ENCODE results near the gene NTN4. TPM values are rescaled to one million over a fixed set of nuclear protein-coding genes. Genes with fewer than 3 reads are reported as not detected.

NTN4 gene
- total RNA-seq, 3 donors from 2014 or later = 0.13 to 0.16 (median 0.16) TPM

DNA sequence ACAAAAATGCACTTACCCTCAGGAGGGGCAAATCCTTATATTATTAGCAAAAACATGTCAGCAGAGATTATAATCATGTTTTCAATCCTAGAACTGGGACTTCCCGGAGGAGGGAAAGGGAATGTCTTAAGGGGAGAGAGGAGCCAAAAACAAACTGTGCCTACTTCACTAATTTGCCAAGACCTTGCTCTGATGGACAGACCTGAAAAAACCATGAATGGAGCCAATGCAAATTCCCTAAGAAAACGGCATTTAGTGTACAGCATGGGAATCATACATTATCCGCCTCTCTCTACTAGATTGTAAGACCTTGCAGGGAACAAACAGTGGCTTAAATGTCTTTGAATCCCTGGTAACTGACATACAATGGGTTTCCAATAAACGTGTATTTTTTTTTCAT, 70.4 kb downstream of the NTN4 start:
- H3K9me3 Mint-ChIP-seq = no peaks in the 10 kb centered on the region
- no peak overlapping the region for H3K4me3 Mint-ChIP-seq
- no peak for ATAC-seq
- H3K36me3 Mint-ChIP-seq (ENCODE audit: insufficient read depth) = no peaks in the 10 kb centered on the region
- no peaks in the 10 kb centered on the region for H3K27me3 Mint-ChIP-seq (ENCODE audit: low read depth)
- no peaks in the 10 kb centered on the region for H3K4me1 Mint-ChIP-seq (ENCODE audit: low read depth)
- DNase-seq = no peak

DNA sequence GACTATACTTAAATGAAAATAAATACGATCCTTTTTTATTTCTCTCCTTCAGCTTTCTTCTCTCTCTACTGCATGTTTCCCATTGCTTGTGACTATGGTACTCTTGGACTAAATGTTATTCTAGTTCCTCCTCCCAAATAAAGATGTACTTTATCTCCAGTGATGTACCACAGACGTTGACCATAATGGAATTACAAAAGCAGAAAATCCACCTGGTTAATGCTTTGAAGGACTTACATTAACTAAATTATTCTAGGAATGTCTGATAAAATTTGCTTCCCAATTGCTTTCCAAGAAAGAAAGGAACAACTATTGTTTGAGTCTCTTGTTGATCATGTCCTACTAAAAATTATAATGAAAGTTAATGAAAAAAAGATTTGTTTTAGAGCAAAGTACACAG, 71.8 kb downstream of the NTN4 start:
- H3K36me3 Mint-ChIP-seq (ENCODE audit: insufficient read depth) = no peaks in the 10 kb centered on the region
- no peak for DNase-seq
- no peaks in the 10 kb centered on the region for H3K4me1 Mint-ChIP-seq (ENCODE audit: low read depth)
- H3K27me3 Mint-ChIP-seq (ENCODE audit: low read depth) = no peaks in the 10 kb centered on the region
- no peaks in the 10 kb centered on the region for H3K9me3 Mint-ChIP-seq
- no peak overlapping the region for H3K4me3 Mint-ChIP-seq
- ATAC-seq = no peak

DNA sequence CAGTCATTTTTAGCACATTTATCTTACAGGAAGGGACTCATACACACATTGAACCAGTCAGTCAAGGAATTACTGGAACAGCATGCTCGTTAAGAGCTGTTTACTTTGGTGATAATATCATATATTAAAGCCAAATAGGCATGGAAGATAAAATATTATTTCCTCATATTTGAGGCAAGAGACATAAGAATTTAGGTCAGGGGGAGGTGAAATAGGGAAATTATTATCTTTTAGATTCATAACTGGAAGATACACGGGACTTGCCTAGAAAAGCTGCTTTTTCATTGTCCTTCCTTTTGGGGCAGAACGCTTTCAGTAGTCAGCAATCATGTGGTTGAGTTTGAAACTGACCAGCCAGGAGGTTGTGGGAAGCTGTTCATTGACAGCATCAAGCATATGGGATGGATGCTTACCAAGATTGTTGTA, 72.5 kb downstream of the NTN4 start:
- ATAC-seq (no peak), DNase-seq (no peak)
- Mint-ChIP-seq H3K9me3 (no peaks in the 10 kb centered on the region), H3K27me3 (ENCODE audit: low read depth) (no peaks in the 10 kb centered on the region), H3K4me3 (no peak overlapping the region), H3K4me1 (ENCODE audit: low read depth) (no peaks in the 10 kb centered on the region), H3K36me3 (ENCODE audit: insufficient read depth) (no peaks in the 10 kb centered on the region)

DNA sequence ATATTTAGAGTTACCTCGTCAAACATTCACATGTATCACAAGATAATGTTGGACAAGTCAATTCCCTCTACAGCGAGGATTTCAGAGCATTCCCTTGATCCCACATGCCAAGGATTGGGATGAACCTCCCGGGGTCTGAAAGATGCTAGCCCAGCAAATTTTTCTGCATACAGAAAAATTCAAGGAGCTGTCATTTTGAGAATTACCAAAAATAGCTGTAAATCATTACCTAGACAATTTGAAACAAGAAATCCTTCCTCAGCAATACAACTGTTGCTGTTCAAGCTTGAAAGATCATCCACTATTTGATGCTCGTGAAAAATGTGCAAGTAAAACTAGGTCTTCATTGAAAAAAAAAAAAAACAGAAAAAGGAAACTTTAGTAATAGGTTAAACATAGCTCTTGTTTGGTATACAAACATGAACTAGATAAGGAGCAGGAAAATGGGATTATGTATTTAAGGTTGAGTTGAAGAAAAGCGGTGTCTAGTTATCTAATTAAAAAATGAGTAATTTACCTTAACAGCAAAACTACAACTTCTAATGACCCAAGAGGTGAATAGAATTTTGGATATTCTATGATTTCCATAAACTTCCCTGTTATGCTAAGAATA, 73.1 kb downstream of the NTN4 start:
- no peaks in the 10 kb centered on the region for H3K27me3 Mint-ChIP-seq (ENCODE audit: low read depth)
- no peaks in the 10 kb centered on the region for H3K4me1 Mint-ChIP-seq (ENCODE audit: low read depth)
- no peaks in the 10 kb centered on the region for H3K36me3 Mint-ChIP-seq (ENCODE audit: insufficient read depth)
- ATAC-seq (no peak), DNase-seq (no peak)
- H3K9me3 Mint-ChIP-seq = no peaks in the 10 kb centered on the region
- H3K4me3 Mint-ChIP-seq = no peak overlapping the region

DNA sequence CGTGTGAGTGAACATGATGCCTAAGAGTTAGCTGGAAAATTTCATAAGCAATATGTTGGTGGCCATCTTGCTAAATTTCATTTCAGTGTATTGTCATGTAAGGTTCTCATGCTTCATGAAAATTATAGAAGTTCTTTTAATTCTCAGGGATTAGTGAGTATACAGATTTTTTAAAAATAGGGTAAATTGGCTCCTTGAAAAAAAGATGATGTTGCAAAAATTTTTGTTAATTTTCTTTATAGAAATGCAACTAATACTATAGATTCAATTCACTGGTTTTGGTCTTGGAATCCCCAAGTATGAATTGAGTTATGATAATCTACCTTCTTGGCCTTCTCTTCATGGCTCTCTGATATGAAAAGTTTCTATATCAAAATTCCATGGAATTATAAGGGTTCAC, 75.4 kb downstream of the NTN4 start:
- ATAC-seq (no peak), DNase-seq (no peak)
- H3K4me1 Mint-ChIP-seq (ENCODE audit: low read depth) = no peaks in the 10 kb centered on the region
- no peaks in the 10 kb centered on the region for H3K36me3 Mint-ChIP-seq (ENCODE audit: insufficient read depth)
- H3K9me3 Mint-ChIP-seq = no peaks in the 10 kb centered on the region
- H3K4me3 Mint-ChIP-seq = no peak overlapping the region
- H3K27me3 Mint-ChIP-seq (ENCODE audit: low read depth) = no peaks in the 10 kb centered on the region

DNA sequence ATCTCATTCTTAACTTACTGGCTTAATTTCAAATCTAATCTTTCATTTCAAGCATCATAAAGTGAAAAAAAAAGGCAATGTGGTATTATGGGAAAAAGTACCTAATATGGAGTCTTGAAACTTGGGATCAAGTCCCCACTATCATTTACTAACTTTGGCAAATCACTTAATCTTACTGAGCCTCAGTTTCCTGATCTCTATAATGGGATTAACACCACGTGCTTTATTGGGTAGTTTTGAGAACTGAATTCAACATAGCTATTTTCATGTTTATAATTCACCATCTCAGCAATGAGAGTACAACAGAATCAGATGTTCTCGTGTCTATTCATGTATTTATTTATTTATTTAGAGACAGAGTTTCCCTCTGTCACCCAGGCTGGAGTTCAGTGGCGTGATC, 78.3 kb downstream of the NTN4 start:
- no peak for ATAC-seq
- Mint-ChIP-seq H3K4me3 (no peak overlapping the region), H3K27me3 (ENCODE audit: low read depth) (no peaks in the 10 kb centered on the region), H3K36me3 (ENCODE audit: insufficient read depth) (no peaks in the 10 kb centered on the region), H3K9me3 (no peaks in the 10 kb centered on the region), H3K4me1 (ENCODE audit: low read depth) (no peaks in the 10 kb centered on the region)
- no peak for DNase-seq

DNA sequence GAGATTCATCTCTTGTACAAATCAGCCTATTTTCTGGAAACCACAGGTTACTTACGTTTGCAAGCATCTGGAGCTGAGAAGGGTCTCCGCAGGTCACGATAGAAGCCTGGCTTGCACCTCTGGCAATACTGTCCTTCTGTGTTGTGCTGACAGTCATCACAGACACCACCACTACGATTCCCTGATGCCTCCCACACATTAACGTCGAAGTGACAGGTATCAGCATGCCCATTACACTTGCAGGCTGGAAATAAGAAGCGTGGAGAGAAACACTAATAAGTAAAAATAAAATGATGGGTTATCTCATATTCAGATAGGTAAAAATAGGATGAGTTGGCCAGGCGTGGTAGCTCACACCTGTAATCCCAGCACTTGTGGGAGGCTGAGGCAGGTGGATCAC, 80.2 kb downstream of the NTN4 start:
- Mint-ChIP-seq H3K9me3 (no peaks in the 10 kb centered on the region), H3K4me3 (no peak overlapping the region), H3K4me1 (ENCODE audit: low read depth) (no peaks in the 10 kb centered on the region), H3K36me3 (ENCODE audit: insufficient read depth) (no peaks in the 10 kb centered on the region), H3K27me3 (ENCODE audit: low read depth) (no peaks in the 10 kb centered on the region)
- no peak for ATAC-seq
- DNase-seq = no peak

DNA sequence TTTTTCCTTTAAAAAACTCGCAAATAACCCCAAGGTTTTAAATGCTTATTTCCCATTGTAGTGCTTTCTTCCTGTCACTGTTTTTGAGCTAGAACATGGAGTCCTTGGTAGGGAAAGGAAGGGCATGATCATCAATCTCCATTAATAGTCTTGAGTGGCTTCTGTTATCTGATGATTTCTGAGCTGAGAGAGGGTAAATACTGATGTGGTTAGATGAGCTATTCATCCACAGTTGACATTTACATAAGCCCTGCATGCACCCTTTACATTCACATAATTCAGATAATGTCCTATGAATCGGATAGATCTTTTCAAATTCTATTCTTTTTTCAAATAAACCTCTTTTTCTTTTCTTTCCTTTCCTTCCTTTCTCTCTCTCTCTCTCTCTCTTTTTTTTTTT, 81.4 kb downstream of the NTN4 start:
- Mint-ChIP-seq H3K4me3 (no peak overlapping the region), H3K27me3 (ENCODE audit: low read depth) (no peaks in the 10 kb centered on the region), H3K4me1 (ENCODE audit: low read depth) (no peaks in the 10 kb centered on the region), H3K36me3 (ENCODE audit: insufficient read depth) (no peaks in the 10 kb centered on the region), H3K9me3 (no peaks in the 10 kb centered on the region)
- DNase-seq = no peak
- ATAC-seq = no peak

DNA sequence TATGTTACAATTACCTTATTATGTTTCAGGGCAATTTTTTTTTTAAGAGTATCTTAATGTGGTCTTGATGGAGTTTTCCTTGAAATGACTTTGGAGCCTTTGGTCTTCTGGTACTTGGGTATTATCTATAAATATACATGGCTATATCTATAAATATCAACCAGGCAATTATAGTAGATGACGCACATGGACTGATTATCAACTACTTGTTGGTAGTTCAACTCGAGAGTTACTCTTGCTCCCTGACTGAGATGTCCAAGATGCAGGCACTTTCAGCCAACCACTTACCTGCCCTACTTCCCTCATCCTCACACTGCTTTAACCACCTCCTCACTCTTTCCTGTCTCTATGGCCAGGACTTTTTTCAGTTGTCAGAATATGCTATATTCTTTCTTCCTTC, 85.4 kb downstream of the NTN4 start:
- H3K4me1 Mint-ChIP-seq (ENCODE audit: low read depth) = no peaks in the 10 kb centered on the region
- no peak overlapping the region for H3K4me3 Mint-ChIP-seq
- H3K27me3 Mint-ChIP-seq (ENCODE audit: low read depth) = peaks cover 2% of the 10 kb centered on the region
- H3K9me3 Mint-ChIP-seq = no peaks in the 10 kb centered on the region
- H3K36me3 Mint-ChIP-seq (ENCODE audit: insufficient read depth) = no peaks in the 10 kb centered on the region
- no peak for DNase-seq
- ATAC-seq = no peak

DNA sequence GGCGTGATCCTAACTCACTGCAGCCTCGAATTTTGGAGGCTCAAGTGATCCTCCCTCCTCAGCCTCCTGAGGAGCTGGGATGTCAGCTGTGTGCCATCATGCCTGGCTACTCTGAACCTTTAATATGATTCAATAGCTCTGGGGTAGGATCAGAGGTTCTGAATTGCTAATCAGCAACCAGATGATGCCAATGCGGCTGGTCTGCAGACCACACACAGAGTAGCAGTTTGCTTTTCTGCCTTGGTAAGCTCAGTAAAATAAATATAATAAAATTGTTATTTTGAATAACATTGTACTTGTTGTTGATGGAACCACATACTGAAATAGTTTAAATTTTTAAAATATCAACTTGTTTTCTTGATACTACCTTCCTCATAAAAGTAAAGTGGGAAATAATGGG, 86.6 kb downstream of the NTN4 start:
- H3K36me3 Mint-ChIP-seq (ENCODE audit: insufficient read depth) = no peaks in the 10 kb centered on the region
- no peaks in the 10 kb centered on the region for H3K4me1 Mint-ChIP-seq (ENCODE audit: low read depth)
- no peaks in the 10 kb centered on the region for H3K9me3 Mint-ChIP-seq
- H3K4me3 Mint-ChIP-seq = no peak overlapping the region
- DNase-seq = no peak
- ATAC-seq = no peak
- H3K27me3 Mint-ChIP-seq (ENCODE audit: low read depth) = peaks cover 2% of the 10 kb centered on the region

DNA sequence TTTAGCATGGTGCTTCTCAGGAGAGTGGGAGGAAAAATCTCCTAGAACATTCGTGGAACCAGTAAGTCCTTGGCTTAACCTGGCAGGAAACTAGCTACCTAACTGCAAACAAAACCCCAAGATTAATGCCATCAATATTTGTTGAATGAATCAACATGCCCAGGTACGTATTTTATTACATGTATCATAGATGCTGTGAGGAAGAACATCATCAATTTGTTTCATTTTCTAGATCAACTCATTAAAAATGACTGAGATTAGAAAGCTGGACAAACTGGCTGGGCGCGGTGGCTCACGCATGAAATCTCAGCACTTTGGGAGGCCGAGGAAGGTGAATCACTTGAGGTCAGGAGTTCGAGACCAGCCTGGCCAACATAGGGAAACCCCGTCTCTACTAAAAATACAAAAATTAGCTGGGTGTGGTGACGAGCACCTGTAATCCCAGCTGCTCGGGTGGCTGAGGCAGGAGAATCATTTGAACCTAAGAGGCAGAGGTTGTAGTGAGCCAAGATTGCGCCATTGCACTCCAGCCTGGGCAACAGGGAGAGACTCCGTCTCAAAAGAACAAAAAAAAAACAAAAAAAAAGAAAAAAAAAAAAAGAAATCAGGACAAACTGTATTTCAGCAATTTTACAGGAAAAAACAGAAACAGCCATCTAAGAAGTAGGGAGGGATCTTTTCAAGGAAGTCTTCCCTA, 88.7 kb downstream of the NTN4 start:
- Mint-ChIP-seq H3K4me3 (no peak overlapping the region), H3K27me3 (ENCODE audit: low read depth) (peaks cover 2% of the 10 kb centered on the region), H3K9me3 (no peaks in the 10 kb centered on the region), H3K36me3 (ENCODE audit: insufficient read depth) (no peaks in the 10 kb centered on the region), H3K4me1 (ENCODE audit: low read depth) (no peaks in the 10 kb centered on the region)
- DNase-seq (no peak), ATAC-seq (no peak)

DNA sequence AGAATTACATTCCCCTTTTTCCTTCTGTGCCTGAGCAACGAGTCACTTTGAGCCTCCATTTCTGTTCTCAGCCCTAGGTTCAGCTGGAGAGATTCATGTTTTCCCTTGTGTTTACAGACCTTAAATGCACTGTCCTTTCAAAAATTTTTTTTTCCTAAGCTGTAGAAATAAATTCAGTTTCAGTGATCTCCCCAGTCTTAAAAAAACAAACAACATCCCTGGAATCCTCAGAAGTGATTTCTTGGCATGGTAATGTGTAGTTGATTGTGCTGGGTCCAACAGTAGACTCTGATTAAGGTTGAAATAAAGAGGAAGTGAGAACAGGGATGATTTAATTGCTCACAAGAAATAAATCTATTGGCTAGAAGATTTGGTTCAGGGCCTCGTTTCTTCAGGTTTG, 89.3 kb downstream of the NTN4 start:
- ATAC-seq (no peak), DNase-seq (no peak)
- Mint-ChIP-seq H3K4me3 (no peak overlapping the region), H3K27me3 (ENCODE audit: low read depth) (peaks cover 2% of the 10 kb centered on the region), H3K36me3 (ENCODE audit: insufficient read depth) (no peaks in the 10 kb centered on the region), H3K9me3 (no peaks in the 10 kb centered on the region), H3K4me1 (ENCODE audit: low read depth) (no peaks in the 10 kb centered on the region)

DNA sequence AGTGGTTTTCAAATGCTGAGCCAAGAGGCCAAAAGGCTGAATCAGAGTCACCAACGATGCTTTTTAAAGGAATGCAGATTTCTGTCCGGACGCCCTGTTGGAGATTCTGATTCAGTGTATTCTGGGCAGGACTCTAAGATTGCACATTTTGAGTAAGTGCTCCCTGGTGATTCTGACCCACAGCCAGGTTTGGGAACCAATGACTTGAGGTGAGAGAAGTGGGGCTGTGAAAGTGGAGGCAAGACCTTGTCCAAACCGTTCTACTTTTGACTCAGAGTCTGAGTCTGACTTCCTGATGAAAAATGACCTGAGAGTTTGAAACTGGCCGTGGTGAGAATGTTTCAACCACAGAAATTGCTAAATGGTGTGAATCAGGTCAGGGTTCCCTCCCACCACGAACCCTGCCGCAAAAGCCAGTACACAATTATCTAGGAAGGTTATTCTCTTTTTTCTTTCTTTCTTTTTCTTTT, 90.2 kb downstream of the NTN4 start:
- DNase-seq = no peak
- Mint-ChIP-seq H3K9me3 (no peaks in the 10 kb centered on the region), H3K27me3 (ENCODE audit: low read depth) (peaks cover 2% of the 10 kb centered on the region), H3K4me3 (no peak overlapping the region), H3K4me1 (ENCODE audit: low read depth) (no peaks in the 10 kb centered on the region), H3K36me3 (ENCODE audit: insufficient read depth) (no peaks in the 10 kb centered on the region)
- peak in 1 of 2 donors; percentile 10 for ATAC-seq

DNA sequence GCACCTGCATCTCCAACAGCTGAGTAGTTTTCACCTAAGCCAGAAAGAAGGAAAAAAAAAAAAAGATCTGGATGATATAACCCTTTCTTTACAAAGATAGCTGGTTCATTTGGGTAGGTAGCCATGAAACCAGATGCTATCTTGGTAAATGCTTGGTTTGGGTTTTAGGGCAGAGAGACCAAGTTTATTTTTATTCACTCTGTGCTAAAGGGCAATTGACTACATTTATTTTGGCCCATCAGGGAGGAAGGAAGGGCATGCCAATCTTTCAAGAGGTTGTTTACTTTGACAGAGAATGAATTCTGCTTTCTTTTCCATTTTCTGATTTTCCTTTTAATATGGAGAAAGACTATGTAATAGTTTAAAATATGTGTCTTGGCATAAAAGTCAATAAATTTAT, 91.0 kb downstream of the NTN4 start:
- ATAC-seq (no peak), DNase-seq (no peak)
- Mint-ChIP-seq H3K9me3 (no peaks in the 10 kb centered on the region), H3K27me3 (ENCODE audit: low read depth) (peaks cover 2% of the 10 kb centered on the region), H3K36me3 (ENCODE audit: insufficient read depth) (no peaks in the 10 kb centered on the region), H3K4me1 (ENCODE audit: low read depth) (no peaks in the 10 kb centered on the region), H3K4me3 (no peak overlapping the region)

DNA sequence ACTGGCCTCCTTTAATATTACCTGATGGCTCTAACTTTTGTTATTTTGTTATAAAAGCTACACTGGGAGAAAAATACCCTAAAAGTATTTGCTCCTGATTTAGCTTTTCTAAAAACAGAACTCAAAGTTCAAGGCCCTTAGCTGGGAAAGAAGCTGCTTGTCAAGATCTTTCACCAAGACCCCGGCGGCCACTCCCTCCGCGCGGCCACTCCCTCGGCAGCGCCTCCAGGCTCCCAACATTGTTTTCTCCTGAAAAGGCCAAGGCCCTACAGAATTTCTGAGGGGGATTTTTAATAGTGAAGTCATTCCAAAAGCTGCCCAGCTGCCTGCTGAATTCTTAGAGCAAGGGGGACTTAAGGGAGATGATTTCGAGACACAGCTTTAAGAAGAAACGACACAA, 96.4 kb downstream of the NTN4 start:
- H3K9me3 Mint-ChIP-seq = no peaks in the 10 kb centered on the region
- ATAC-seq (no peak), DNase-seq (no peak)
- no peaks in the 10 kb centered on the region for H3K4me1 Mint-ChIP-seq (ENCODE audit: low read depth)
- H3K4me3 Mint-ChIP-seq = no peak overlapping the region
- H3K36me3 Mint-ChIP-seq (ENCODE audit: insufficient read depth) = no peaks in the 10 kb centered on the region
- no peaks in the 10 kb centered on the region for H3K27me3 Mint-ChIP-seq (ENCODE audit: low read depth)
